GM21515 (cell line): Measurements from ENCODE around the gene MISP.
"Not testable (repeated sequence)": the region's sequence is repeated elsewhere in the genome, so short reads cannot be mapped to it uniquely, and the experiment has no call there.

Source experiments
- ATAC-seq: cut with Tn5 transposase; IDR thresholded peaks from one replicate; pipeline ENCODE4 v1.9.1; 2021; ENCODE audit not compliant: unreplicated experiment

MISP gene

GRCh38 chr19:750640-751423, at the start of gene MISP:
Gene MISP, plus strand, starts transcription at chr19:751112. Its CDS starts 5,835 bp downstream, at chr19:756947.
- ATAC-seq: no peak

DNA sequence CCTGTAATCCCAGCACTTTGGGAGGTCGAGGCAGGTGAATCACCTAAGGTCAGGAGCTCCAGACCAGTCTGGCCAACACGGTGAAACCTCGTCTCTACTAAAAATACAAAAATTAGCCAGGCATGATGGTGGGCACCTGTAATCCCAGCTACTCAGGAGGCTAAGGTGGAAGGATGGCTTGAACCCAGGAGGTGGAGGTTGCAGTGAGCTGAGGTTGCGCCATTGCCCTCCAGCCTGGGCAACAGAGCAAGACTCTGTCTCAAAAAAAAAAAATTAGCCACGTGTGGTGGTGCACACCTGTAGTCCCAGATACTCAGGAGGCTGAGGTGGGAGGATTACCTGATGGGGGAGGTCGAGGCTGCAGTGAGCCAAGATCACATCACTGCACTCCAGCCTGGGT, 48.1 kb upstream of the MISP start:
- not testable (repeated sequence) for ATAC-seq

- ATAC-seq: no peak
These were observed 47.6 kb upstream of the MISP start for GRCh38 chr19:703329-703650.

GRCh38 chr19:703651-704446, 47.1 kb upstream of the MISP start:
- no peak for ATAC-seq

GRCh38 chr19:704447-704741, 46.5 kb upstream of the MISP start:
- ATAC-seq: no peak

GRCh38 chr19:708154-709143, 42.5 kb upstream of the MISP start, which contains the start of gene PALM:
Gene PALM, plus strand, starts transcription at chr19:708935. Its CDS starts 212 bp downstream, at chr19:709147.
- ATAC-seq: no peak

DNA sequence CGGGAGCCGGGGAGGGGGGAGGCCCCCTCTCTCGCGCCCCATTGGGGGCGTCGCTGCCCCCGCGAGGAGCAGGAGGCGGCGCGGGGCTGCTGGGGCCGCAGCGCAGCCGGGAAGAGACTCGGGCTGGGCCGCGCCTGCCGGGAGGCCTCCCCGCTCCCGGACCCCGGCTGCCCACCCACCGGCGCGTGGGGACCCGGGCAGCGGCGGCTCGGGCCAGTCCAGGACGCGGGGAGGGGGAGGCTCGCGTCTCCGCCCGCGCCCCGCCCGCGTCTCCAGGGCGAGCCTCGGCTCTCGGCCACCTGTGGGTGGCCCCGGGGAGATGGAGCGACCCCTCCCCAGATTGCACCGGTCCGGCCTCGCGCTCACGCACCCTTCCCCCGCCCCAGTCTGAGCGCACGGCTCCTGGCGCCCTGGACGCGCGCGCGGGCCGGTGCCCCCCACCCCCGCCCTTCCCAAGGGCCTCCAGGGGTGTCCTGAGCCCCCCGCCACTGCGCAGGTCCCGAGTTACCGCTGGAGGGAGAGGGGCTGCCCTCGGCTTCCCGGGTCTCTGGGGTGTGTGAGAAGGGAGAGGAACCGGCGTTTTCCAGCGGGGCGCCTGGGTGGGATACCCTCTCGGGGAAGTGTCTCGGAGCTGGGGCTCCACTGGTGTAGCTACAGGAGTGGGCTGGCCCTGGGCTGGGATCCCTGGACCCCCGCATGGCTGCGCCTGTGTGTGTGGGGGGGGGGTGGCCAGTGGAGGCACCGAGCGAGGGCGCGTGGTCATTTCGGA, 41.5 kb upstream of the MISP start:
- no peak for ATAC-seq

DNA sequence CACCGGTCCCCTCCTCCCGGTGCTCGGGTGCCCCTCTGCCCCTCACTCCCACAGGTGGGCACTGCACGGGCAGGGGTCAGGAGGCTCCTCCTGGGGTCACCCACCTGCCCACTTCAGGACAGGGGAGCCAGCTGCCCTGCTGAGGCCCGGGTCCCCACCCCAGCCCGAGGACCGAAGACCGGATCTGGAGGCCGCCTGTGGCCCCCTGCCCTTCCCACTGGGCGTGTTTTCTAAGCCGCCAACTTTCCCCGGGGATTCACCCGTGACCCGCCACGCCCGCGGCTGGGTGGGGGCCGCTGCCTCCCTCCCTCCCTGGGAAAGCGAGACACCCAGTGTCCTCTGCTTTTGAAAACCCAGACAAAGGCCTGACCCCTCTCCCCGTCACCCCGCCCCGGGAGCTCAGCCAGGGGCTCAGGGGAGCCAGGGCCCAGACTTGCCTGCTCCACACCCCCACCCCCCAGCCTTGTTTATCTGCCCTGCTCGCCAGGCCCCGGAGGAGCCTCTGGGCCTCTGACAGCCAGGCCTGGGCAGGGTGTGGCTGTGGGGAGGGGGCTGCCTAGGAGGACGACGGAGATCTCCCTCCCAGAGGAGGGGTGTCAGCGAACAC, 40.8 kb upstream of the MISP start:
- ATAC-seq: no peak

DNA sequence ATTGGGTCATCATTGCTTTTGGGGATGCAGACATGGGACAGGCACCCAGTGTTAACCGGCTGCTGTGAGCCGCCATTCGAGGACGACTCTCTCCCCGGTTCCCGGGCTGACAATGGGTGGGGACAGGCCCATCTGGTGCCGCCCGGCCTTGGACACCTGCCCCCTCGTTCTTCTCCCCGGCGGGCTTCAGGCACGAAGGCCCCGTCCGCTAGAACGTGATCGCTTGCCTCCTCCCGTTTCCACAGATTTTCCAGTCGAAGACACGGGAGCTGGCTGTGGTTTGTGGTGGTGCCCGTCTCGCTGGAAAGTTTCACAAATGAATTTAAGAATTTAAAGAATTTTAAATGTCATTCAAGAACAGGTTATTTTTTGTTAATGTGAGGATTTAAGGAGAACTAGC, 40.1 kb upstream of the MISP start:
- no peak for ATAC-seq

DNA sequence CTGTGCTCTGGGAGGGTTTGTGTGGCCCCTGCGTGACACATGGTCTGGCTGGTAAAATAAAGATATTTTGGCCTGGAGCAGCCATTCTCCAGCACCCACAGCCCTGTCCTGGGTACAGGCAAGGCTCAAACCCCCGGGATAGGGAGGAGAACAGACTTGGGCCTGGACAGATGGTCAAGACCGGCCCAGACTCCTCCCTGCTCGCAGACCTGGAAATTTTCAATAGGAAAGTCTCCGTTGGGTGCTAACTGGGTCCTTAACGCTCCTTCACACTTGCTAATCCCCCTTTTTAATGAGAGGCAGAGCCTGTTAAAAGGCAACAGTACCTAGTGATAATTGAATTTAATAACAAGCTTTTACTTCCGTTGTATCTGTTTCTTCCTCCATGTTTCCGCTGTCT, 39.7 kb upstream of the MISP start:
- ATAC-seq: no peak

- ATAC-seq: no peak
These were observed 35.6 kb upstream of the MISP start for GRCh38 chr19:715347-715746.

DNA sequence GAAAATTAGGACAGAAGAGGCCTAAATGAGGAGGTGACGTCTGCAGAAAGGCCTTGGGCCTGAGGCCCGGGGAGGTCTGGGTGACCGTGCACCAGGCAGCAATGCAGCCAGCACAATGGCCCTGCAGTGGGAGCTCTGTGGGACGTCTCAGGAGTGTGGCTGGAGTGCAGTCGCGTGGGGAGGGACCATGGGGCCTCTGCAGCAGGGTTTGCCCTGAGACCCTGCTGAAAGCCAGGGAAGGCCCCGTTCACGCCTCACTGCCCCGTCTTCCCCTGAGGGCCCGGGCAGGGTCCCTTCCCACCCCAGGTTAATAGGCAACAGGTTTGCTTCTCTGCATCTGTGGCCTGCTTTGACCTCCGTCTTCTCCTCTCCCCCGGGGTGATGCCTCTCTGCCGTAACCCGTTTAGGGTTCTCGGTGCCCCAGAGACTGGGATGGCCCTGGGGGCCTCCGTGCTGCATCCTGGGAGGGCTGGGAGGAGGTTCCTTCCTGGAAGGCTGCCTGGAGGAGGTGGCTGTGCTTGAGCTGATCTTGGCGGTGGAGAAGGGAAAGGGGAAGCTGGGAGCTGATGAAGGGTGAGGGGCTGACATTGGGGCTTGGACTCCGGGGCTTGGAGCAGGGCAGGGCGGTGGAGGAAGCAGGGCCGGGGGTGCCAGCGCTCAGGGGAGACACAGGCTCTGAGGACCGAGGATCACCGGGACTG, 32.5 kb upstream of the MISP start:
- ATAC-seq: no peak

GRCh38 chr19:718991-719512, 31.9 kb upstream of the MISP start:
- ATAC-seq: no peak

GRCh38 chr19:719636-720344, 31.1 kb upstream of the MISP start:
- no peak for ATAC-seq

- ATAC-seq: no peak
These were observed 30.4 kb upstream of the MISP start for GRCh38 chr19:720345-721160.

GRCh38 chr19:722553-723101, 28.3 kb upstream of the MISP start:
- no peak for ATAC-seq

DNA sequence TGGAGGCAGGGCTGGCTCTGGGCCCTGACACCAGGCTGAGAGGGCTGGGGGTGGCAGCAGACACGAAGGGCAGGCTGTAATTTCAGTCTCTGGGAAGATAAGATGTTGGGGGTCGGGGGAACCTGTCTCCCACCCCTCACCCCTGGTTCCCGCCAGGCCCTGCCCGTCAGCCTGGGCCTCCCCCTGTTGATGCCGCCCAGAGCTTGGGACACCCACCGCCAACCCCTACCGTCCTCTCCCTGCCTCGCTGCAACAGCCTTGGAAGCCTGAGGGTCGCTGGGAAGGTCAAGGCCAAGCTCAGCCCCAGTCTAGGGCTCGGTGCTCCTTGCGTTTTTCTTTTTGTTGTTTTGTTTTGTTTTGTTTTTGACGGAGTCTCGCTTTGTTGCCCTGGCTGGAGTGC, 27.7 kb upstream of the MISP start:
- no peak for ATAC-seq

GRCh38 chr19:723714-724113, 27.2 kb upstream of the MISP start:
- ATAC-seq: no peak
